ENCODE measurements around the gene C16orf89. TPM values are rescaled to one million over a fixed set of nuclear protein-coding genes. Genes with fewer than 3 reads are reported as not detected.

C16orf89 gene
- not detected in 5 replicates for total RNA-seq (2022; extraction: Qiagen RNA extraction)

GRCh38 chr16:5065813-5066212, at the start of gene C16orf89:
TSS of gene C16orf89 (minus strand) at chr16:5065956. CDS start at chr16:5065908, 48 bp downstream.

GRCh38 chr16:5097470-5098220, 31.9 kb upstream of the C16orf89 start, which contains the start of gene EEF2KMT:
TSS of gene EEF2KMT (minus strand) at chr16:5097795. CDS start at chr16:5097739, 56 bp downstream.

DNA sequence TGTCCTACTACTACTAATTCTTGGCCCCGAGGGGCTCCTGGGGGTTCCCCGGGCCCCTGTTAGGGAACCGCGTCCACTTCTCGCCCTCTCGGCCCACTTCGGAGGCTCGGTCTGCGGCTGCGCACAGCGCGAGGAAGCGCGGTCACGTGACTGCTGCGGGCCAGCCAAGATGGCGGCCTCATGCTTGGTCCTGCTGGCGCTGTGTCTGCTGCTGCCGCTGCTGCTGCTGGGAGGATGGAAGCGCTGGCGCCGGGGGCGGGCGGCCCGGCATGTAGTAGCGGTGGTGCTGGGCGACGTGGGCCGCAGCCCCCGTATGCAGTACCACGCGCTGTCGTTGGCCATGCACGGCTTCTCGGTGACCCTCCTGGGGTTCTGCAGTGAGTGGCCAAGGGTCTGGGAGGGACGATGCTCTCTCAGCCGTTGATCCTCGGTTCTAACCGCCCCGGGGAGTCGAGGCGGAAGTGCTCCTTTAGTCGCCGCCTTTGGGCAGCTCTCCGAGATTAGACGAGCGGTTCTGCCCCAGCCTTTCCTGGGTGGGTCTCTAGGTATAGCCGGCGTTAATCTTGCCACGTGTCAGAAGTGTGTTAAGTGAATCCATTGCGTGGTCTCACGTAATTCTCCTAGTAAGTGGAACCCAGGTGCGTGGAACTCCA, 6.1 kb upstream of the C16orf89 start, which contains the start of gene ALG1:
Gene ALG1, plus strand, starts transcription at position 163 of the 653 bp plus-strand sequence. Its CDS starts 7 bp downstream, at position 170.

GRCh38 chr16:5033256-5034166, 32.2 kb downstream of the C16orf89 start, which contains the start of gene NAGPA:
TSS of gene NAGPA (minus strand) at chr16:5033935. CDS start at chr16:5033914, 21 bp downstream.

Other genes starting within 250 kb of the C16orf89 start
- 36.2 to 54.2 TPM (median 39.0 TPM) in 5 replicates for gene GLYR1, start 218.7 kb downstream of the C16orf89 start, total RNA-seq (2022; extraction: Qiagen RNA extraction)
- 24.8 to 29.0 TPM (median 26.5 TPM) in 5 replicates for gene UBN1, start 218.5 kb downstream of the C16orf89 start, total RNA-seq (2022; extraction: Qiagen RNA extraction)
- 4.0 to 5.6 TPM (median 4.9 TPM) in 5 replicates for gene PPL, start 128.8 kb downstream of the C16orf89 start, total RNA-seq (2022; extraction: Qiagen RNA extraction)
- 0.01 to 0.03 TPM (median 0.02 TPM) in 4 of 5 replicates, not detected in the other for gene SEC14L5, start 107.6 kb downstream of the C16orf89 start, total RNA-seq (2022; extraction: Qiagen RNA extraction)
- 13.4 to 18.1 TPM (median 17.5 TPM) in 5 replicates for gene NAGPA, start 32.0 kb downstream of the C16orf89 start, total RNA-seq (2022; extraction: Qiagen RNA extraction)
- gene ALG1, start 5.9 kb upstream of the C16orf89 start, total RNA-seq (2022; extraction: Qiagen RNA extraction): 34.5 to 39.7 TPM (median 36.0 TPM) in 5 replicates
- 21.4 to 28.7 TPM (median 27.4 TPM) in 5 replicates for gene EEF2KMT, start 31.8 kb upstream of the C16orf89 start, total RNA-seq (2022; extraction: Qiagen RNA extraction)

Measured in A549 treated with Hydrocortisone at 1 μM for 4 hours (cell line).